Uterus (tissue), 4 donors: ENCODE measurements around the gene ASPG. TPM values are rescaled to one million over a fixed set of nuclear protein-coding genes. Genes with fewer than 3 reads are reported as not detected.

Experiments
- DNase-seq, 2 donors: peaks; one replicate each; pipeline ENCODE4 v3.0.0-alpha.2; 2019 to 2020
- H3K27ac ChIP-seq, 2 donors: fragments of 200-600 bp; sonication (generic); 1 replicate in 1 of 2; 2 replicates in 1 of 2; pipeline ENCODE4 v1.5.1; 2016 to 2018
- H3K27me3 ChIP-seq, 2 donors: fragments of 200-600 bp; sonication (generic); one replicate each; pipeline ENCODE4 v1.5.1; 2018 to 2019; ENCODE audit warnings: control low read depth in 1 of 2
- H3K36me3 ChIP-seq, 2 donors: fragments of 200-600 bp; sonication (generic); one replicate each; pipeline ENCODE4 v1.5.1; 2019; ENCODE audit warnings: control low read depth in 1 of 2
- H3K4me1 ChIP-seq, 2 donors: fragments of 200-600 bp; sonication (generic); one replicate each; pipeline ENCODE4 v1.5.1; 2018 to 2019; ENCODE audit warnings: control low read depth in 1 of 2
- H3K4me3 ChIP-seq, 2 donors: fragments of 200-600 bp; sonication (generic); 1 replicate in 1 of 2; 2 replicates in 1 of 2; pipeline ENCODE4 v1.5.1; 2018 to 2019; ENCODE audit warnings: mild to moderate bottlenecking in 1 of 2
- H3K9me3 ChIP-seq, 2 donors: fragments of 200-600 bp; sonication (generic); one replicate each; pipeline ENCODE4 v1.5.1; 2019; ENCODE audit warnings: control low read depth in 1 of 2
- CTCF ChIP-seq, 4 experiments: fragments of 200-600 bp in 2 of 4; fragments of 450-650 bp in 2 of 4; sonication (generic) in 2 of 4; IDR thresholded peaks; one replicate each; pipeline ENCODE4 v1.5.1; 2016 to 2019; ENCODE audit warnings: antibody characterized with exemption in 4 of 4, mild to moderate bottlenecking in 2 of 4, moderate library complexity in 1 of 4
- POLR2A ChIP-seq, 2 donors: fragments of 450-650 bp; IDR thresholded peaks; one replicate each; pipeline ENCODE4 v1.6.1; 2016; ENCODE audit warnings: antibody characterized with exemption in 2 of 2, mild to moderate bottlenecking in 1 of 2, moderate library complexity in 1 of 2
- intact Hi-C: fragments of 100-400 bp; cut with DNase I; formaldehyde crosslinking; loops from one replicate; pipeline ENCODE4 v1.15.1; 2023; ENCODE audit warnings: low total_unique reads
- total RNA-seq, 4 donors: library from RNA; depleted of rRNA in 3 of 4; stranded (reverse); fragments of >200 nt in 3 of 4; gene quantifications; one replicate each; pipeline versions ENCODE4 v1.1.0 to v1.2.4, GENCODE V29; 2014 to 2023
- donor health status: DM: yes; HTN: yes; CAD: no.

ASPG gene
- total RNA-seq, 4 donors from 2014 or later = 0.41 to 16.2 (median 0.51) TPM; not detected in 1

DNA sequence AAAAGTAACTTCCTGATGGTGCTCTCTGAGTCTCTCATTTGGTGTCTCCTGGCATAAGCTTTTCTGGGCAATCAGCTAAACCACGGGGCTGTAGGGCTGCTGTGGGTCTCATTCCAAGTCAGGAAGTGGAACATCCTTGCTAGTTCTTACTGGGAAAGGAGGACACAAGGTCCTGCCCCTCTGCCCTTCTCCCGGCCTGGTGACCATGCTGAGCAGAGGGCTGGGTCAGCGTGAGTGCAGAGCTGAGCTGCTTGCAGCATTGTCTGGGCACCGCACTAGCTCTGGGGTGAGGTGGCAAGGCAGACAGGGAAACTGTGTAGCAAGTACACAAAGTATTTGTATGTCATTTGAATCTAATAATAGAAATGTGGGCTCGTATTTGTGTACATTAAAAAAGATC lies 45.0 kb upstream of the ASPG start:
- no peaks in the 10 kb centered on the region for H3K4me1 ChIP-seq
- H3K4me3 ChIP-seq = no peak overlapping the region
- H3K27me3 ChIP-seq = no peaks in the 10 kb centered on the region
- H3K36me3 ChIP-seq = no peaks in the 10 kb centered on the region
- no peak overlapping the region for H3K27ac ChIP-seq
- TF ChIP-seq CTCF (IDR thresholded peaks at IDR 0.05) = no peak
- DNase-seq = no peak
- intact Hi-C loops = no loop called here
- no peaks in the 10 kb centered on the region for H3K9me3 ChIP-seq

- H3K36me3 ChIP-seq = no peaks in the 10 kb centered on the region
- no peak for DNase-seq
- TF ChIP-seq POLR2A (IDR thresholded peaks at IDR 0.05) = no peak
- TF ChIP-seq CTCF (IDR thresholded peaks at IDR 0.05) = no peak
- no peaks in the 10 kb centered on the region for H3K4me1 ChIP-seq
- no peaks in the 10 kb centered on the region for H3K27me3 ChIP-seq
- no peak overlapping the region for H3K4me3 ChIP-seq
- no peaks in the 10 kb centered on the region for H3K9me3 ChIP-seq
- intact Hi-C loops = no loop called here
- H3K27ac ChIP-seq = no peak overlapping the region
Measured at GRCh38 chr14:104041430-104042104, 43.9 kb upstream of the ASPG start.

- no peak for TF ChIP-seq CTCF (IDR thresholded peaks at IDR 0.05)
- no peak for TF ChIP-seq POLR2A (IDR thresholded peaks at IDR 0.05)
- DNase-seq = no peak
- Histone ChIP-seq H3K27ac (no peak overlapping the region), H3K36me3 (no peaks in the 10 kb centered on the region), H3K4me3 (no peak overlapping the region), H3K4me1 (no peaks in the 10 kb centered on the region), H3K27me3 (no peaks in the 10 kb centered on the region), H3K9me3 (no peaks in the 10 kb centered on the region)
- intact Hi-C loops = no loop called here
Measured at GRCh38 chr14:104044016-104044415, 41.5 kb upstream of the ASPG start.

DNA sequence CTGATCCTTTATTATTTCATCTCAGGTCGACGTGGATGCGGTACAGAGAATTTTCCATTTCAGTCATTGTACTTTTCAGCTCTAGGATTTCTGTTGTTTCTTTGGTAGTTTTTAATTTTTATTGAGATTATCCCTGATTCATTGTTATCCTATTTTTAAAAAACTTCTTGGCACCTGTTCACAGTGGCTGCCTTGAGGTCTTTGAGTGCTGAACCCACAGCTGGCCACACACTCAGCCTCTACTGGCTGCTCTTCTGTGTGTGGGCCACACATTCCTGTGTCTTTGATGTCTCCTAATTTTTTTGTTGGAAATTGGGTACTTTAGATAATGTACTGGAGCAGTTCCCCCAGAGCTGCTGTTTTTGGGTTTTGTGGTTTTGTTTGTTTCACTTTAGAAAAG lies 37.7 kb upstream of the ASPG start:
- H3K9me3 ChIP-seq = no peaks in the 10 kb centered on the region
- TF ChIP-seq POLR2A (IDR thresholded peaks at IDR 0.05) (no peak), CTCF (IDR thresholded peaks at IDR 0.05) (no peak)

DNA sequence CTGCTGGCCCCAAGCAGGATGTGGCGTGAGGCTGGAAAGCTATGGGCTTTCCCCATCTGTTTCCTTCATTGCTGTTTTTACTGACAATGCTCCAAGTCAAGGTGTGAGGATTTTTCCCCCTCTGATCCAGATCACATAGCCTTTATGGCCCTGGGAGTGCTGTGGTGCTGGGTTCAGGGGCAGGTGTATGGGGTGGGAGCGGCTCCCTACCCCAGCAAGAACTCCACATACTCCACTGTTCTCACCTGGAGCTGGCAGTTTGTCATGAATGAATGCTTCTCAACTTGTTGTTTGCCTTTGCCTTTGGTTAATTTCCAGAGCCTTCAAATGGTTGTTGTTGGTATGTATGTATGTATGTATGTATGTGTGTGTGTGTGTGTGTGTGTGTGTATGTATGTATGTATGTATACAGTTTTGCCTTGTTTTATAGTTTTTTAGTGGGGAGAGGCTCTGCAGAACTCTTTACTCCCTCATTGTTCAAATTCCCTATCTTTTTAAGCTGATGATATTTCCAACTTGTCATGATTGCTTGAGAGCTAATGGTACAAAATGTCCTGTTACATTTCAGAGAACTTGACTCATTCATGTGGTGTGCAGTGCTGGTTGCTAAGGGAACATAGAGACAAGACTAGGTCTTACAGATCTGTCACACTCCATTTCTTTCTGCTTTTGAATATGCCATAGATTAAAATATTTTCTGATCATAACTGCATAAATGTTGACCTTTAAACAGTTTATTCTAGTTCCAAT lies 36.6 kb upstream of the ASPG start:
- intact Hi-C loops = no loop called here
- TF ChIP-seq CTCF (IDR thresholded peaks at IDR 0.05) = no peak
- no peak for TF ChIP-seq POLR2A (IDR thresholded peaks at IDR 0.05)
- Histone ChIP-seq H3K4me1 (no peaks in the 10 kb centered on the region), H3K36me3 (no peaks in the 10 kb centered on the region), H3K4me3 (no peak overlapping the region), H3K27me3 (no peaks in the 10 kb centered on the region), H3K27ac (no peak overlapping the region), H3K9me3 (no peaks in the 10 kb centered on the region)
- DNase-seq = no peak

More for the DNA sequence above, 37.7 kb upstream of the ASPG start:
- Histone ChIP-seq H3K4me3 (no peak overlapping the region), H3K4me1 (no peaks in the 10 kb centered on the region), H3K27ac (no peak overlapping the region), H3K27me3 (no peaks in the 10 kb centered on the region), H3K36me3 (no peaks in the 10 kb centered on the region)
- intact Hi-C loops = no loop called here
- DNase-seq = no peak
